HUES6 (cell line): Measurements from ENCODE around the gene OR12D1.
"Not testable (repeated sequence)": the region's sequence is repeated elsewhere in the genome, so short reads cannot be mapped to it uniquely, and the experiment has no call there.

Source experiments
- H3K27ac ChIP-seq: 2 replicates; pipeline ENCODE4 v1.7.0; 2013; ENCODE audit warnings: low read depth, mild to moderate bottlenecking, low read length, inconsistent platforms
- H3K27me3 ChIP-seq: 2 replicates; pipeline ENCODE4 v1.6.1; 2013; ENCODE audit warnings: low read length; ENCODE audit not compliant: control insufficient read depth, insufficient read depth
- H3K36me3 ChIP-seq: 2 replicates; pipeline ENCODE4 v1.6.1; 2013; ENCODE audit warnings: low read length; ENCODE audit not compliant: control insufficient read depth, insufficient read depth
- H3K4me1 ChIP-seq: 2 replicates; pipeline ENCODE4 v1.6.1; 2013; ENCODE audit warnings: low read length; ENCODE audit not compliant: control insufficient read depth, insufficient read depth
- H3K4me3 ChIP-seq: 2 replicates; pipeline ENCODE4 v1.5.1; 2013; ENCODE audit warnings: low read depth, low read length
- H3K9ac ChIP-seq: one replicate; pipeline ENCODE4 v1.6.1; 2013; ENCODE audit warnings: mild to moderate bottlenecking, low read length
- H3K9me3 ChIP-seq: 2 replicates; pipeline ENCODE4 v1.6.1; 2013; ENCODE audit warnings: low read depth, low read length; ENCODE audit not compliant: control insufficient read depth, insufficient read depth

Gene OR12D1

DNA sequence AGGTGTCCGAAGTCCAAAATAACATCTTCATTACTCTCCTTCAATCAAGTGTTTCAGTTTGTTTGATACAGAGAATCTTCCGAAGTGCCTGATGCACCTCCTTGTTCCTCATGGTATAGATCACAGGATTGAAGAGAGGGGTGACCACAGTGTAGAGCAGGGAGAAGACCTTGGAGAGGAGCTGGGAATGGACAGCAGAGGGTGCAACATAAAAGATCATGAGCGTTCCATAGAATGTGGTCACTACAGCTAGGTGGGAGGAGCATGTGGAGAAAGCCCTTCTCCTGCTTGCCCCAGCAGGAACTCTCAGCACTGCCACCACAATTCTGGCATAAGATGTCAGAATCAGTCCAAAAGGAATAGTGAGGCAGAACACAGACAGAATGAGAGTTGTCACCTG lies 11.9 kb downstream of the OR12D1 start:
- no peak overlapping the region for H3K9ac ChIP-seq
- no peaks in the 10 kb centered on the region for H3K36me3 ChIP-seq
- H3K27me3 ChIP-seq: no peaks in the 10 kb centered on the region
- no peaks in the 10 kb centered on the region for H3K9me3 ChIP-seq
- no peak overlapping the region for H3K4me3 ChIP-seq
- no peak overlapping the region for H3K27ac ChIP-seq
- no peaks in the 10 kb centered on the region for H3K4me1 ChIP-seq

DNA sequence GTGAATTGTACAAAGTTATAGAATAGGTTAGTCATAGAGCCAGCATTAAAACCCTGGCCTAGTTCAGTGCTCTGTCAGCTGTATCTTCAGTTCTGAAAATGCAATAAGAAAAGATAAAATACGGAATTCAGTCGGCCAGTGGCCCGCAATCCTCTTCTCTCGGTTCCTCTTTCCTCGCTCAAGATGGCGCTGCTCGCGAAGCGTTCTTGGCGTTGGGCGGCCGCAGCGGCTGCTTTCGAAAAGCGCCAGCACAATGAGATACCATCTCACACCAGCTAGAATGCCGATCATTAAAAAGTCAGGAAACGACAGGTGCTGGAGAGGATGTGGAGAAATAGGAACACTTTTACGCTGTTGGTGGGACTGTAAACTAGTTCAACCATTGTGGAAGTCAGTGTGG lies 22.0 kb downstream of the OR12D1 start:
- not testable (repeated sequence) for H3K9me3 ChIP-seq, H3K9ac ChIP-seq, H3K36me3 ChIP-seq, H3K27ac ChIP-seq, H3K4me1 ChIP-seq, H3K4me3 ChIP-seq, H3K27me3 ChIP-seq

DNA sequence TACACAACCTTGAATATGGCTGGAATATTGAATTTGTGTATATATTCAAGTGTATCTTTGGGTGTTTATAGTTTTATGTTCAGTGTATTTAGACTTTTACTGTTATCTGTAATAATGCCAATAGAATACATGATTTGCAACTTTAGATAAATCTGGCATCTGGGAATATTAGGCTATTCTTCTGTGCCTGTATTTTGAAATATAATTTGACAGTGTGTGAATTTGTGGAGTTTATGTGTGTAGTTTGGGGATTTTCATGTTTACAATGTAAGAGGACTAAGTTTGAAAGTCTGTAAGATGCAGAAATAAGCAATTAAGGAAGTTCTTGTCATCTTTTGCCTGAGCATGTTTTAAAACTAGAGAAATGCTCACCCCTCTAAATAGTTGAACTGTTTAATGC lies 24.3 kb downstream of the OR12D1 start, which contains the start of gene OR10C1:
TSS of gene OR10C1 (plus strand) at position 301 of the 400 bp plus-strand sequence. CDS start 710 bp downstream, outside the sequence.
- H3K4me3 ChIP-seq: no peak within 1 kb of the TSS
- H3K36me3 ChIP-seq: no peaks in the 10 kb centered on the region
- H3K9ac ChIP-seq: no peak within 1 kb of the TSS
- 0 out of 2 replicates have a peak, but pooled peaks cover 2% of the 10 kb centered on the region for H3K9me3 ChIP-seq
- H3K4me1 ChIP-seq: no peaks in the 10 kb centered on the region
- no peak within 1 kb of the TSS for H3K27ac ChIP-seq
- no peaks in the 10 kb centered on the region for H3K27me3 ChIP-seq

DNA sequence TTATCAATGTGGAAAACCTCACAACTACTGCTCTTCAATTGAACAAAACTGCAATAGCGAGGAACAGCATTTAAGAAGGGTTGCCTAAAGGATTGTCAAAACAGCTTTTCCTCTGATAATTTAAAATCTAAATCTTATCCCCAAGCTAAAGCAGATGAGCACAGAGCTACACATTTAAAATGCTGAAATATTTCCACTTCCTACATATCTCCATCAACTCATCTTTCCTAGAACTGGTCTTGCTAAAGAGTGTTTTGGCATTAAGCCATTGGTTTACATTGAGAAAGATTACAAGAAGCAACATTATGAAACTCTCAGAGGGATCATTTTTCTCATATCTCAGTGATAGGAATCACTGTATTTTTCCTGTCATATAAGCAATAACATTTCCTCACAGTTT lies 28.0 kb downstream of the OR12D1 start:
- Histone ChIP-seq H3K36me3 (no peaks in the 10 kb centered on the region), H3K4me1 (peaks cover 7% of the 10 kb centered on the region), H3K27ac (no peak overlapping the region), H3K9ac (no peak overlapping the region), H3K4me3 (no peak overlapping the region), H3K27me3 (no peaks in the 10 kb centered on the region), H3K9me3 (0 out of 2 replicates have a peak, but pooled peaks cover 8% of the 10 kb centered on the region)

DNA sequence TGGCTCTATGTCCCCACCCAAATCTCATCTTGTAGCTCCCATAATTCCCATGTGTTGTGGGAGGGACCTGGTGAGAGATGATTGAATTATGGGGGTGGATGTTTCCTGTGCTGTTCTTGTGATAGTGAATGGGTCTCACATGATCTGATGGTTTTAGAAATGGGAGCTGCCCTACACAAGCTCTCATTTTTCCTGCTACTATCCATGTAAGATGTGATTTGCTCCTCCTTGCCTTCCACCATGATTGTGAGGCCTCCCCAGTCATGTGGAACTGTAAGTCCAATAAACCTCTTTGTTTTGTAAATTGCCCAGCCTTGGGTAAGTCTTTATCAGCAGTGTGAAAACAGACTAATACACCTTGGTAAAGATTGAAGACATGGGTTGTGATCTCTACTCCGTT lies 29.3 kb downstream of the OR12D1 start:
- H3K9me3 ChIP-seq, H3K36me3 ChIP-seq, H3K27ac ChIP-seq, H3K4me3 ChIP-seq, H3K4me1 ChIP-seq, H3K27me3 ChIP-seq, H3K9ac ChIP-seq: not testable (repeated sequence)

DNA sequence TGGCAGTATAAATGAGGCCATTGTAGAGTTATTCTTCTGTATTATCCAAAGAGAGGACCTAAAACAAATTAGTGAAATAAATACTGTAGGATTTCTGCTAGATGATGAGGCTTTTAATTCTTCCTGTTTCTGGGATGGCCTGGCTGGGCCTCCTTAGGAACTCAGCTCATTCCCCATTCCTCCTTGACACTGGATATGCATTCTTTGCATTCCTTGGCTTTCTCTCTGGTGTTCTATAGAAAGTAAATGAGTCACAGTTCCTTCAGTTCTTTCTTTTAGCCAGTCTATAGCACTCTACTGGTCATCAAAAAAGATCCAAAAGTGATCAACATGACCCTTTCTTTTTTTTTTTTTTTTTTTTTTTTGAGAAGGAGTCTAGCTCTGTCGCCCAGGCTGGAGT lies 32.9 kb downstream of the OR12D1 start:
- no peak overlapping the region for H3K9ac ChIP-seq
- peak overlapping the region; percentile 71; the same call in 1 of the 2 replicates for H3K27ac ChIP-seq
- H3K9me3 ChIP-seq: 0 out of 2 replicates have a peak, but pooled peaks cover 8% of the 10 kb centered on the region
- H3K27me3 ChIP-seq: no peaks in the 10 kb centered on the region
- H3K36me3 ChIP-seq: no peaks in the 10 kb centered on the region
- H3K4me1 ChIP-seq: peaks cover 7% of the 10 kb centered on the region
- H3K4me3 ChIP-seq: no peak overlapping the region

DNA sequence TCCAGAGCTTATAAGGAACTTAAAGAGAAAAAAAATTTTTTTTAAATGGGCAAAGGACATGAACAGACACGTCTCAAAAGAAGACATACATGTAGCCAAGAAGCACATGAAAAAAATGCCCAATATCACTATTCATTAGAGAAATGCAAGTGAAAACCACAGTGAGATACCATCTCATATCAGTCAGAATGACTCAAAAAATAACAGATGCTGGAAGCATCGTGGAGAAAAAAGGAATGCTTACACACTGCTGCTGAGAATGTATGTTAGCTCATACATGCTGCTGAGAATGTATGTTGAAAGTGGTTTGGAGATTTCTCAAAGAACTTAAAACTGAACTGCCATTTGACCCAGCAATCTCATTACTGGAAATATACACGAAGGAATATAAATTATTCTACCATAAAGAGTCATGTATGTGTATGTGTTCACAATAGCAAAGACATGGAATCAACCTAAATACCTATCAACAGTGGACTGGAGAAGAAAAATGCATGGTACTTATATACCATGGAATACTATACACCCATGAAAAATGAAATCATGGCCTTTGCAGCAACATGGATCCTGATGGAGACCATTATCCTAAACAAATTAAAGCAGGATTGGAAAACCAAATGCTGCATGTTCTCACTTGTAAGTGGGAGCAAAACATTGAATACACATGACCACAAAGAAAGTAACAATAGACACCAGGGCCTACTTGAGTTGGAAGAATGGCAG lies 36.9 kb downstream of the OR12D1 start:
- H3K27ac ChIP-seq: no peak overlapping the region
- no peaks in the 10 kb centered on the region for H3K9me3 ChIP-seq
- H3K36me3 ChIP-seq: no peaks in the 10 kb centered on the region
- no peak overlapping the region for H3K4me3 ChIP-seq
- no peaks in the 10 kb centered on the region for H3K27me3 ChIP-seq
- H3K9ac ChIP-seq: no peak overlapping the region
- H3K4me1 ChIP-seq: peaks cover 7% of the 10 kb centered on the region

DNA sequence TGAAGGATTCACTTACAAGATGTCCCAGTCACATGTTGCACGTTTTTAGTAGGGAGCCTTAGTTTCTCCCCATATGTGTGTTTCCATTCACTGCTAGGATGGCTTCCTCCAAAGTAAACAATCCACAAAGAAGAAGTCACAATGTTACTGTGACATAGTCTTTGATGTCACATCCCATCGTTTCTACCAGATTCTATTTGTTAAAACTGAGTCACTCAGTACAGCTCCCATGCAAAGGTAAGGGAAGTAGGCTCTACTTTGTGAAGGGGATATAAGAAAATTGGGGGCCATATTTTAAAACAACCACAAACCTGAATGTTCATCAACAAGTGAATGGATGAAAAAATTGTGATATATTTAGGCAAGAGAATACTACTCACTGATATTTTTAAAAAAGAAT lies 42.2 kb downstream of the OR12D1 start, which contains the start of the genes OR11A1 and OR2H1:
TSS of gene OR11A1 (minus strand) at position 101 of the 400 bp plus-strand sequence. CDS start 29,430 bp downstream, outside the sequence.
TSS of gene OR2H1 (plus strand) at position 185 of the 400 bp plus-strand sequence. CDS start 4,615 bp downstream, outside the sequence.
- H3K4me3 ChIP-seq: no peak within 1 kb of the TSS
- no peak within 1 kb of the TSS for H3K9ac ChIP-seq
- no peaks in the 10 kb centered on the region for H3K36me3 ChIP-seq
- H3K4me1 ChIP-seq: no peaks in the 10 kb centered on the region
- H3K27ac ChIP-seq: no peak within 1 kb of the TSS
- no peaks in the 10 kb centered on the region for H3K27me3 ChIP-seq
- no peaks in the 10 kb centered on the region for H3K9me3 ChIP-seq

DNA sequence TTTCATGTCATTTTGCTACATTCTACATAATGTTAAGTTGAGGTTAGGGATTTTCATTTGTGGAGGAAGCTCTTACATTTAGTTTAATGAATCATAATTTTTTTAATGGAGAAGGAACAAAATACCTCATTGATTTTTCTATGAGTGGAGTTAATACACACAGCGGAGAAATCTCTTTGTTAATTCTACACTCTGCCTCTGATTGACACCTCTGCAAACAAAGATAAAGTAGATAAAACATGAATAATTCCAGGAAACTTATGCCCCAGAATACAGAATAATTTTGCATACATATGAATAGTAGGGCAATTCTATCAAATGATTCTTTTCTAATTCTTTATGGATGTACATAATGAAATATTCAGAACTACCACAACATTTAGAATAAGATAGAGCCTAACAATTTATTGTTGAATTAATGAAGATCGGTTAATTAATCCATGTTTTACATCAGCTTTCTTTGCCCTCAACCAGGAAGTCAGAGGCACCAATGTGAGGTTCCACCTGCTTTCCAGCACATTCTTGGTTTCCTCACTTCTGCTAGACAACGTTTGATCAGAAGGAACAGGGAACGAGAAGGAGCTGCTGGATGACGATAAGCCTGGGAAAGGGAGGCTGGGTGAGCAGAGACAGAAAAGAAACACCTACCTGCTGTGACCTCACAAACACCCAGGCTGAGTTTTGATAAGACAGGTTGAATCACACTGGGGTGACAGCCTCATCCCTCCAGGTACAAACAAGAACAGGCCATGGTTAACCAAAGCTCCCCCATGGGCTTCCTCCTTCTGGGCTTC lies 46.5 kb downstream of the OR12D1 start:
- Histone ChIP-seq H3K9me3 (no peaks in the 10 kb centered on the region), H3K36me3 (no peaks in the 10 kb centered on the region), H3K27ac (no peak overlapping the region), H3K4me3 (no peak overlapping the region), H3K4me1 (no peaks in the 10 kb centered on the region), H3K27me3 (no peaks in the 10 kb centered on the region), H3K9ac (no peak overlapping the region)

DNA sequence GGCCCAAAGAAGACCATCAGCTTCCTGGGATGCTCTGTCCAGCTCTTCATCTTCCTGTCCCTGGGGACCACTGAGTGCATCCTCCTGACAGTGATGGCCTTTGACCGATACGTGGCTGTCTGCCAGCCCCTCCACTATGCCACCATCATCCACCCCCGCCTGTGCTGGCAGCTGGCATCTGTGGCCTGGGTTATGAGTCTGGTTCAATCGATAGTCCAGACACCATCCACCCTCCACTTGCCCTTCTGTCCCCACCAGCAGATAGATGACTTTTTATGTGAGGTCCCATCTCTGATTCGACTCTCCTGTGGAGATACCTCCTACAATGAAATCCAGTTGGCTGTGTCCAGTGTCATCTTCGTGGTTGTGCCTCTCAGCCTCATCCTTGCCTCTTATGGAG lies 47.3 kb downstream of the OR12D1 start:
- no peaks in the 10 kb centered on the region for H3K27me3 ChIP-seq
- H3K9ac ChIP-seq: no peak overlapping the region
- no peaks in the 10 kb centered on the region for H3K9me3 ChIP-seq
- H3K27ac ChIP-seq: no peak overlapping the region
- H3K4me3 ChIP-seq: no peak overlapping the region
- H3K4me1 ChIP-seq: no peaks in the 10 kb centered on the region
- no peaks in the 10 kb centered on the region for H3K36me3 ChIP-seq

DNA sequence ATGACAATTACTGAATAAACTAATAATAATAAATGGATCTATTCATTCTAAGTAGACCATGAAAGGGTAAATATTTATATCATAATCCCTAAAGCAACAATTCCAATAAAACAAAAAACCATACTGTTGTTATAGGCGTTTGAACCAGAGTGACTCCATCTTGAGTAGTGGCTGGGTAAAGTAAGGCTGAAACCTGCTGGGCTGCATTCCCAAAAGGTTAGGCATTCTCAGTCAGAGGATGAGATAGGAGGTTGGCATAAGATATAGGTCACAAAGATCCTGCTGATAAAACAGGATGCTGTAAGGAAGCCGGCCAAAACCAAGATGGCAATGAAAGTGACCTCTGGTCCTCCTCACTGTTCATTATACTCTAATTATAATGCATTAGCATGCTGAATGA lies 50.6 kb downstream of the OR12D1 start:
- no peak overlapping the region for H3K9ac ChIP-seq
- H3K4me1 ChIP-seq: no peaks in the 10 kb centered on the region
- no peaks in the 10 kb centered on the region for H3K36me3 ChIP-seq
- H3K4me3 ChIP-seq: no peak overlapping the region
- no peak overlapping the region for H3K27ac ChIP-seq
- H3K27me3 ChIP-seq: no peaks in the 10 kb centered on the region
- no peaks in the 10 kb centered on the region for H3K9me3 ChIP-seq
